ENCODE data around the gene EDRF1. TPM values are rescaled to one million over a fixed set of nuclear protein-coding genes. Genes with fewer than 3 reads are reported as not detected.
A peak's percentile ranks its signal among the peaks of the same experiment; 100 is the strongest.

Gene EDRF1
- total RNA-seq, 6 experiments from 2014 or later, result 19.0 to 21.9 (median 20.2) TPM

- H3K9me3 Mint-ChIP-seq, result no peaks in the 10 kb centered on the region
- no peak for TF ChIP-seq CTCF (IDR thresholded peaks at IDR 0.05)
- H3K4me1 Mint-ChIP-seq (ENCODE audit: low read depth), result no peaks in the 10 kb centered on the region
- H3K27me3 Mint-ChIP-seq (ENCODE audit: insufficient read depth), result no peaks in the 10 kb centered on the region
- H3K4me3 Mint-ChIP-seq, result no peak overlapping the region
- peaks cover 19% of the 10 kb centered on the region for H3K36me3 Mint-ChIP-seq (ENCODE audit: low read depth)
- DNase-seq, result no peak
- no peak overlapping the region for H3K27ac Mint-ChIP-seq
Measured at GRCh38 chr10:125802739-125803138, 83.2 kb downstream of the EDRF1 start.

- H3K4me3 Mint-ChIP-seq, result no peak overlapping the region
- no peaks in the 10 kb centered on the region for H3K27me3 Mint-ChIP-seq (ENCODE audit: insufficient read depth)
- H3K36me3 Mint-ChIP-seq (ENCODE audit: low read depth), result peaks cover 28% of the 10 kb centered on the region
- no peak for DNase-seq
- TF ChIP-seq CTCF (IDR thresholded peaks at IDR 0.05), result no peak
- no peak overlapping the region for H3K27ac Mint-ChIP-seq
- no peaks in the 10 kb centered on the region; the same call in 1 of the 2 replicates for H3K4me1 Mint-ChIP-seq (ENCODE audit: low read depth)
- no peaks in the 10 kb centered on the region for H3K9me3 Mint-ChIP-seq
Measured at GRCh38 chr10:125808047-125808446, 88.5 kb downstream of the EDRF1 start.

- TF ChIP-seq CTCF (IDR thresholded peaks at IDR 0.05), result no peak
- Mint-ChIP-seq H3K4me3 (no peak overlapping the region), H3K36me3 (ENCODE audit: low read depth) (peaks cover 31% of the 10 kb centered on the region), H3K27ac (no peak overlapping the region), H3K9me3 (no peaks in the 10 kb centered on the region), H3K27me3 (ENCODE audit: insufficient read depth) (no peaks in the 10 kb centered on the region), H3K4me1 (ENCODE audit: low read depth) (no peaks in the 10 kb centered on the region; the same call in 1 of the 2 replicates)
- peak; percentile 13 for DNase-seq
Measured at GRCh38 chr10:125811251-125811650, 91.7 kb downstream of the EDRF1 start.

GRCh38 chr10:125812128-125812750 lies 92.7 kb downstream of the EDRF1 start:
- Mint-ChIP-seq H3K4me3 (no peak overlapping the region), H3K27me3 (ENCODE audit: insufficient read depth) (no peaks in the 10 kb centered on the region), H3K4me1 (ENCODE audit: low read depth) (no peaks in the 10 kb centered on the region; the same call in 1 of the 2 replicates), H3K36me3 (ENCODE audit: low read depth) (peaks cover 26% of the 10 kb centered on the region), H3K27ac (peak overlapping the region; percentile 44), H3K9me3 (no peaks in the 10 kb centered on the region)
- DNase-seq, result peak; percentile 52
- no peak for TF ChIP-seq CTCF (IDR thresholded peaks at IDR 0.05)

Other genes with a start within 250 kb of the EDRF1 start
- not detected for gene TEX36, start 36.5 kb upstream of the EDRF1 start, total RNA-seq (2021; fragmentation: NEBNext Ultra II Directional; extraction: Animal tissue kit (Norgen Biotek cat#: 25700))
- not detected for gene MMP21, start 56.1 kb downstream of the EDRF1 start, total RNA-seq (2021; fragmentation: NEBNext Ultra II Directional; extraction: Animal tissue kit (Norgen Biotek cat#: 25700))
- 100 to 1,000 TPM in 1 of 6 experiments, 10 to 100 TPM in 5; 84.9 to 102 (median 91.4) TPM for gene UROS, start 103.5 kb downstream of the EDRF1 start, total RNA-seq (2021; fragmentation: NEBNext Ultra II Directional; extraction: Animal tissue kit (Norgen Biotek cat#: 25700))
- 10 to 100 TPM; 70.7 to 92.4 (median 88.0) TPM for gene BCCIP, start 103.8 kb downstream of the EDRF1 start, total RNA-seq (2021; fragmentation: NEBNext Ultra II Directional; extraction: Animal tissue kit (Norgen Biotek cat#: 25700))
- 10 to 100 TPM; 18.6 to 22.4 (median 20.8) TPM for gene DHX32, start 161.6 kb downstream of the EDRF1 start, total RNA-seq (2021; fragmentation: NEBNext Ultra II Directional; extraction: Animal tissue kit (Norgen Biotek cat#: 25700))
- 1 to 10 TPM in 2 of 6 experiments, under 1 TPM in 4; 0.50 to 1.4 (median 0.88) TPM for gene FANK1, start 176.9 kb downstream of the EDRF1 start, total RNA-seq (2021; fragmentation: NEBNext Ultra II Directional; extraction: Animal tissue kit (Norgen Biotek cat#: 25700))

Measured in HFFc6 (cell line).